A549 (cell line): ENCODE data around the gene MT1H.

Experiments used
- CTCF ChIP-seq: fragments of >200 bp; sonication (Bioruptor Twin); formaldehyde crosslinking; IDR thresholded peaks from 3 replicates; pipeline ENCODE4 v1.5.1; 2016
- HDAC2 ChIP-seq: fragments of 200-600 bp; sonication (generic); IDR thresholded peaks from 2 replicates; pipeline ENCODE4 v1.6.1; 2016
- NPAS2 ChIP-seq: fragments of 250-450 bp; sonication (Bioruptor Pico); IDR thresholded peaks from 2 replicates; pipeline ENCODE4 v1.8.0; 2022; ENCODE audit warnings: mild to moderate bottlenecking, moderate library complexity, borderline replicate concordance
- POLR2A ChIP-seq: IDR thresholded peaks from 2 replicates; pipeline ENCODE4 v1.6.1; 2012; ENCODE audit warnings: mild to moderate bottlenecking, low read length
- SMC3 ChIP-seq: fragments of >200 bp; sonication (Bioruptor Twin); formaldehyde crosslinking; IDR thresholded peaks from 3 replicates; pipeline ENCODE4 v1.6.1; 2018; ENCODE audit warnings: inconsistent platforms
- USF2 ChIP-seq: fragments of 450-650 bp; IDR thresholded peaks from 2 replicates; pipeline ENCODE4 v1.6.1; 2014; ENCODE audit warnings: antibody characterized with exemption

GRCh38 chr16:56670620-56670934 is 963 bp downstream of the MT1H start:
- TF ChIP-seq HDAC2 = no peak
- no peak for TF ChIP-seq CTCF
- TF ChIP-seq SMC3 = no peak
- no peak for TF ChIP-seq USF2
- TF ChIP-seq NPAS2 (CRISPR knock-in tag) = no peak
- no peak for TF ChIP-seq POLR2A
